ENCODE measurements around the gene RPAP2.

DNA sequence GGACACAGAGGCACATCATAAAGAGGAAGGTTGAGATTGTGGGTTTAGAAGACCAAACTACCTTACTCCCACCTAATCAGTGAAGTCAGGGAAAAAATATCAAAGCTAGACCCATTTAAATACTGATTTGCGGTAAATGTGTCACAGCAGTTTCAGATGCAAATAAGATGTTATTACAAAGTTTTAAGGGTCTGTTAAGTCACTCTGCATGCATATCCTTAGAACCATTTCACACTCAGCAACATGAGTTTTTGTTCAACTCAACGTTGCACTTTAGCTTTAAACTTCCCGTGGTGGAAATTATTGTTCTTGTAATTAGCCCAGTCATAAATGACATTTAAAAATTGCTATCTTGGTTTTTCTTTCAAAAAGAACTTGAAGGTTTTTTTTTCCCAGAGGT, 34.8 kb downstream of the RPAP2 start:
- TF ChIP-seq TAF1 (IDR thresholded peaks at IDR 0.05; ENCODE audit: low read depth, low read length) (no peak), POLR2AphosphoS5 (IDR thresholded peaks at IDR 0.05; ENCODE audit: low read depth, low read length) (no peak), POLR2A (IDR thresholded peaks at IDR 0.05; ENCODE audit: low read depth, low read length) (no peak), POU2F2 (IDR thresholded peaks at IDR 0.05; ENCODE audit: low read depth, low read length) (no peak)

Data from GM12891 (cell line).